Frontal cortex (tissue), 4 donors: Measurements from ENCODE around the gene SATB2. TPM values are rescaled to one million over a fixed set of nuclear protein-coding genes. Genes with fewer than 3 reads are reported as not detected.

Experiments used
- DNase-seq, 2 donors: peaks; one replicate each; pipeline ENCODE4 v3.0.0; 2012; ENCODE audit warnings: low spot score in 2 of 2
- FAIRE-seq: peaks from 2 replicates; lab custom pipeline; 2012; peaks lifted over from hg19 to GRCh38; lab: Jason Lieb, UNC
- total RNA-seq: library from RNA; depleted of rRNA; stranded (reverse); fragments of >200 nt; gene quantifications from one replicate; pipeline ENCODE4 v1.2.3, GENCODE V29; 2014
- donor health status: control.
- donor health status: control.
- donor health status: control.

Gene SATB2
- total RNA-seq, 1 donor from 2014 or later: 440 TPM

DNA sequence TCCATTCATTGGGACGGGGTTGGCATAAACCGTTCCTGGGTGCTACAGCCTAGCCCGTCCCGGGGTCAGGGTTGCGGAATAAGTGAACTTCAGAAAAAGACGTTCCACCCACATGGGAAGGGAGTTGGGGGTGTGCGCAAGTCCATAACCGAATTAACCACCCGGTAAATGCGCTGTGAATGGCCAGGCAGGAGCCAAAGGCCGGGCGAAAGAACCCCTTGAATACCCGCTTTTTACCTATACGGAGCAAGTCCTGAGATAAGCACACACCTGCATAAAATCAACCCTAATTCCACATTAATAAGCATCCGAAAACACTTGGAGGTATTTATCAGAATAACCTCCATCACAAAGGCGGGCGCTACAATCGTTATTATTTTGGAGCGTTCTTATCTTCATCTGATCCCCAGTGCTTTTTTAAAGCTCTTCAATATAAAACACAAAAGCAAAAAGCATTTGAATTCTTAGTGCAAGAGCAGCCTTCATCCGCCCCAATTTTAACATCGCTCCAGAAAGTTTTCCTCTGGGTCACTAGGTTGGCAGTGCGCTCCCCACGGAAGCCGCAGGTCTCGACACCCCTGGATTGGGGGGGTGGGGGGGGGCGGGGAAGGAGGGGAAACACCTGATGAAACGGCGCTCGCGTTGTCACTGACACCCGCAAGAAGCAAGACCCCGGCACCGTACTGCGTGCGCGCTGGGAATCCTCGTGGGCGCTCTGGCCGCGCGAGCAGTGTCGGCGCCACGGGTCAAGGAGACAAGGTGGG is 1.2 kb downstream of the SATB2 start:
- no peak for FAIRE-seq

DNA sequence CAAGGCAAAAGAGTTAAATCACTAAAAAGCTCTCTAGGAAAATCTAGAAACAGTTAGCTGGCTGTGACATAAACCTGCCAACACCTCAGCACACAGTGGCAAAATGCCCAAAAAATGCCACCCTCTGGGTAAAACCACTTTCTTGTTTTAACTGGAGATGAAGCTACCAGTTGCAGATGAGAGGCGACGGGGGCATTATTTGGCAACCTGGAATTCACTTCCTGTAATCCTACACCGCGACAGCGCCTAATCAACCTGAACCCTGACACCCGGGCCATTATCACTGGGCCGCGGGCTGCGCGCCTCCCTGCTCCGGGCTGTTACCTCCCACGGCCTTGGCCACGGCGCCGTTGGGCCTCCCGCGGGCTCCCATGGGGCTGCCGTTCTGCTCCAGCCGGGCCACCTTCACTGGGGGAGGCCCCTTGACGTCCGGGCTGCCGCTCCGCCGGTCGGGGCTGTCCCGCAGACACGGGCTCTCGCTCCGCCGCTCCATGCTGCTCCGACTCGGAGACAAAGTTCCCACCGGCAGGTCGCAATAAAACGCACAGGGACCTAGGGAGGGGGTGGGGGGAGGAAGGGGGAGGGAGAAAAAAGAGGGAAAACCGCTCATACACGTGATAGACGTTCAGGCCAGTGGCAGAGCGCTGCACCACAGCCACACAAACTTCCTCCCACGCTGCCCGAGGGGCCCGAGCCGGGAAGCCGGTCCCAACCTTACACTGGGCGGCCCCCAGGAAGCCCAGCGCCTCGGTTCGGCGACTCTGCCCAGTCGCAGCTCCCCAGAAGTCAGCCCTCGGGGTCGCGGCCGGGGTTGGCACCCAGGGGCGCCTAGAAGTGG is 2.0 kb downstream of the SATB2 start:
- FAIRE-seq (no peak), DNase-seq (no peak)

More for the DNA sequence above, 1.2 kb downstream of the SATB2 start:
- DNase-seq: no peak

DNA sequence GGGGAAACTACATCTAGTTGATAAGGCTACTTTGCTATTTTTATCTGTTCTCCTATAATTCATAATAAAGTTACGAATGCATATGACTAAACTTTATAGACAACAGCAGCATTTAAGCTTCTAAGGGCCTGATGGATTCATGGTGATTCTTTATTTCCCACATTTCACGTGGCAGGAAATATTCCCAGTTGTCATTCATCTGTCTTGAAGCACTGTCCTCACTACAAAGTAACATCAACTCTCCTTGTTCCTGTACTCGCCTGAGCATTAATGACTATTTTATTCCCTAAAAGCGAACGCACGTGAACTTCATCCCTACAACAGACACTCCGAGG is 2.6 kb downstream of the SATB2 start:
- FAIRE-seq (no peak), DNase-seq (no peak)

DNA sequence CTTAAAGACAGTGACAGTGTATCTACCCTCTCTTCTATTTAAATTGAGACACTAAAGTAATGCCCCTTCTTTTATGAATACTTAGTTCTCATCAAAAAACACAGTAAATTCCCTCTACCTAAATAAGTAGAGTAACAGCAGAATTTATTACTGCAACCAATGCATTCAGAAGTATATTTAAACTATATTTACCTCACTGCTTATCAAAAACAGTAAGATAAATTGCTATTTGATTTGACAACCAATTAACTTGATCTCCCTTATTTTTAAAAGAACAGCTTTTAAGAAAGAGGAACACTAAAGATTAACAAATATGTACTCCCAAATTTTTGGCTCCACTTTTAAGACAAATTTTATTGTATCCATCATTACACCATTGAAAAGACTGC is 4.8 kb downstream of the SATB2 start:
- DNase-seq (no peak), FAIRE-seq (no peak)

DNA sequence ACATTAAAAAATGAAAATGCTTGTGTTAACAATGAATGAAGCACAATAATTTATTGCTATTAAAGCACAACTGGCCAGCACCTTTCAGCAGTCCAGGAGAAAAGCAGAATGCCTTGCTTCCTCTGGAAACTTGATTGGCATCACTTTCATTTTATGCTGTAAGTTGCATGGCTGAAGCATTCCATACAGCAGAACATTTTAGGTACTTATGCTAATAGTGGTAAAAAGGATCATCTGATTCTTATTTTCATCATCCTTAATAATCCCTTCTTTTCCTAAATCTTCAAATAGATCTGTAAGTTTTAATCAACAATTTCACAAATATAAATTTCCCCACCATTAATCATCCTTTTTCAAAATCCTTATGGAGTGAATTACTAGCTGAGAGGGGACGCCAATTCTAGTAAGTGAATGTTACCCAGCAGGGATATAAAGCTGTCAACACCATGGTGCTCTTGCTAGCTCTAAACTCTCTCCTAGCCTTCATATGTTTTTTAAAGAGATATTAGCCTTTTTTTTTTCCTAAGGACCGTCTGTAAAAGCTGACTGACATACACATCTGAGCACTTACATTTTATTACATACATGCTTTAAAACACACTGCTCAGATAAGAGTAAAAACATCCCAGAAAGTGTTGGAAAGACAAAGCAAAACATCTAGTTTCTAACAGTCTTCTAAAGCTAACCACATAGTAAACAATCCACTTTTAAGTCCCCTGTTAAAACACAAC is 5.3 kb downstream of the SATB2 start:
- DNase-seq (no peak), FAIRE-seq (no peak)

DNA sequence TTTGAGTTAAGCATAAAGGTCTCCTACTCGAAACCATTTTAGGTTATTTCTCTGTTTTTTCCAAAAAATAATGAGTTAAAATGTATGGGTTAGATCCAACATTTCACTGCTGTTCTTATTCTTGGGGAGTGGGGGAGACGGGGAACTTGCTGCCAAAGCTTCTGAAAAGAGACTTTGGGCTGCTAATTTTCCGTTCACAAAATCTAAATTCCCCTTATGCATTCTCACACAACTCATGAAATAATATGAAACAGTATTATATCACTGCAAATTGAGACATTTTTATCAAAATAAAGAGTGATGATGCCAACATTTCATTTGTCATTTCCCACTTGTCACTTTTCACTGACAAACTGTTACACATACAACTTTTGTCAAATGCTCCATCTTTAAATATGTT is 7.8 kb downstream of the SATB2 start:
- no peak for DNase-seq
- FAIRE-seq: no peak

DNA sequence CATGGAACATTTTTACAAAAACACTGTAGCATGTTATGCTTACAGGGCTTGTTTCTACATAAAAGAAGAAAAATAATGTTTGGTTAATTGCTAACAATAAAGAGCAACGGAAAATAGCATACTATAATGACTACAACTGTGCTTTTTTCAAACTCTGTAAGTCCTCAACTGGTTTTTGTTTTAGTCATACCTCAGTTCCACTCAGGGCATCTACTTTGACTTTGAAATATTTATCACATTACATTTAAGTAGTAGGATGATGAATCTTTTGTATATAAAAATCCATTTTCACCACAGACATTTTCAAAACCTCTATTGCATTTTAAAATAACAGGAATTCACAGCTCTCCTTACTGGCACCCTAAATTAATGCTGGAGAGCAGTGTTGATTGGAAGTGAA is 8.3 kb downstream of the SATB2 start:
- no peak for FAIRE-seq

DNA sequence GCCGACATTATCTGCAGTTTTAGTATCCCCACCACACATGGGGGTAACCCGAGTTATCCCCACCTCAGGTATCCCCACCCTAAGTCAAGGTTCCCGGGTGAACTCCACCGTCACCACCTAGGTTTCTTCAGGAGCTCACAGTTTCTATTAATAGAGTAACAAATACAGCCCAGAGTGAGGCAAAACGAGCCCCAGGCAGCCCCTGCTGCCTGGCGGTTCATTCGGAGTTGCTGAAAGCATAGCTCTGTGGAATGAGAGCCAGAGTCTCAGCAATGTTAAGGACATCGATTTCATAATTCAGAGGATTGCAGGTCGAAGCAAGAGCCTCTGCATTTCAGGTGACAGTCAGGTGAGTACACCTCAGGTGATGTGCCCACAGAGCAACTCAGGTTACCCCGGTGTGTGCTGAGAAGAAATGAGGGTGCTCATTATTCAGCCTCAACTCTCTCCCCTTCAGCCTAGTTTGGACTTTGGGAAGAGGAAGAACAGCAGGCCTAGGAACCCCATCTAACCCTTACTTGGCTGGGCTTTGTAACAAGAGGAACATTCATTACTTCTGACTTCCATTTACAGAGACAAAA is 10.7 kb downstream of the SATB2 start:
- no peak for FAIRE-seq

More for the DNA sequence above, 8.3 kb downstream of the SATB2 start:
- DNase-seq: no peak

DNA sequence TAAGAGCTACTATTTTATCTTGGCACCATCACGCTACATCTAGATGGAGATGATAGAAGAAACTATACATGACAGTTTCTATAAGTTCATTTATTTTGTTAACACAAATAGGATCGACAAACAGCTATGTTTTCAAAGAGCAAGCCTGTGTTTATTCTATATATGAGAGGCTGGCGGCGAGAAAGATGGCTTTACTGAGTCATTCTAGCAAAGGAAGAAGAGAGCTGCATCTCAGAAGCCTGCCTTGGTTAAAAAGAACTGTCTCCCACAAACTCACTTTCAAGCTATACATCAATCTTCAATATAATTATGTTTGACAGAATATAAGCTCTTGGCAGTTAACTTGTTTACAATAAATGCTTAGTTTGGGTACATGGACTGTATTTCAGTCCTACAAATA is 13.0 kb downstream of the SATB2 start:
- DNase-seq: no peak
- FAIRE-seq: no peak

More for the DNA sequence above, 10.7 kb downstream of the SATB2 start:
- DNase-seq: no peak

DNA sequence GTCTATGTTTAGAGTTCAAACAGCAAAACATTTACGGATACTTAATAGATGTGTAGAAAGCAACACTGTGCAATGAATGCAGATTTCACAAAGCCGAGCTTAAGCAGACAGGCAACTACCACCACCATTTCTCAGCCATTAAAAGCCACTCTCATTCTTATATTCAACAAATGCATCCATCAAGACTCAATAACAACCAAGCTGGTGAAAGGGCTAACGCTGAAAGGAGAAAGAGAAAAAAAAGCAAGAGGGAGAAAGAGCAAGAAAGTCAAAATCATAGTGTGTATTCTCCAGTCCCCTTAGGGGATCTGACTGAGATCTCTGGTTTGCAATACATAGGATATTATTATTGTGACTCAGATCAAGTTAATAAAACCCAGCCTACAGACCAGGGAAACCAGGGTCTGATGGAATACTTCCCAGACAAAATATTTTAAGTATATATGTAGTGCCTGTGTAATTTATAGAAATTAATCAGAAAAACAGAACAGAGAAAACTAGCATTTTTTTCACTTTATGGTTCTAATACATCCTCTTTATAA is 14.1 kb downstream of the SATB2 start:
- no peak for FAIRE-seq
- DNase-seq: no peak

DNA sequence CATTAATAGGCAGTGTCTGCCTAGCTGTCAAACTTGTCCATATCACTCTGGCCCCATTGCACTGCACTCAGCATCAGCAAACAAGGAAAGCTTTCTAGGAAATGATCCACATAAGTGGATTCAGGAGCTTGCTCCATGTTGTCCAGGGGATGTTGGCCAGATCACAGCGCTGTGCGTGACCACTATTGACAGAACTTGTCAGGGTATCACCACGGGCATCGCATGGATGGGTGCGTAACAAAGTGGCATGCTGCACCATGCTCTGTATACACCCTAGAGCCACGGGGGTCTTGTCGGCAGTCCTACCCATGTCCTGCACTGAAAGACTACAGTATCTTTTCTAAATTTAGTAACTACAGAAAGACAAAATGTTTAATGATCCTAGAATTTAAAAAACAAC is 15.6 kb downstream of the SATB2 start:
- FAIRE-seq: no peak
- no peak for DNase-seq

DNA sequence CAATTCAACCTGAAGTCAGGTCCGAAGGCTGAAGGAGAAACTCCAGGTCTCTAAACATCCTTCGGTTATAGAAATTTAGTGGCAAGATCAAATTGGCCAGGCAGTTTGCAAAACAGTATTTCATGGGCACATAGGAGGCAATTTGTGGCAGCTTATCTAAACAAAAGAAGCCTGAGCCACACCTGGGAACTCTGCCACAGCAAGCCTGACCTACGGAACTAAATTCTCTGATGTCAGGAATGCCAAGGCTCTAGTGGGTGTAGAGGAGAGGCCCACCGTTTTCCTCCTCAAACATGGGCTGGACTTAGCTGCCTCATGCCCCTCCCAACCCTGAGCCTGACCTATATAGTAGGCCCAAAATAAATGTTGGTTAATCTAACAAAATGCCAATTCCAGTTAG is 16.0 kb downstream of the SATB2 start:
- DNase-seq (no peak), FAIRE-seq (no peak)

DNA sequence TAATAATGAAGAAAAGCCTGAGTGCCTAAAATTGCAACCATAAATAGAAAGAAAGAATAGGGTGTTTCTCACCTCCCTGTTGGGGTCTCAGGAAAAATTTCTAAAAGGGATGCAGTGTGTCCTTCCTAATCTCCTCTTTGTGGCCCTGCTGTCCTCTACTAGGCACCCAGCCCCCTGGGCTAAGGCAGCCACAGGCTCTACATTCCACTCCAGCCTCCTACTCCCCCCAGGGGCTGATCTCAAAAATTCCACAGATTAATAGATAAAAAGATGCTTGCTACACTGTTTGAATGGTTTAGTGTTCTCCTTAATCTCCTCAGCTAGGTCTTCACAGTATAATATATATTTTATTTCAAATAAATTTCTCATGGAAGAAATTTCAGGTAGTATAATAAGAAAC is 17.6 kb downstream of the SATB2 start:
- FAIRE-seq (no peak), DNase-seq (no peak)

DNA sequence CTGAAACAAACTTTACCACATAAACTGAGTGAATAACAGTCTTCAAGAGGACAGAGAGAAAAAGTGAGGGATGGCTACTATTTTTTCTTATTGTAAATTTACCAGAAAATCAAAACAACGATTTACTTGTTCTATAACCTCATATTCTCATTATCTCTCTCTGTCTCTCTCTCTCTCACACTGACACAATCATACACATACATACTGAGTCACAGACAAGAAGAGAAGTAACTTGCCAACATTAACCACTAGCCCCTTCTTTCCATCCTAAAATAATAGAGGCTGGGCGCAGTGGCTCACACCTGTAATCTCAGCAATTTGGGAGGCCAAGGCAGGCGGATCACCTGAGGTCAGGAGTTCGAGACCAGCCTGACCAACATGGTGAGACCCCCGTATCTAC is 18.2 kb downstream of the SATB2 start:
- no peak for FAIRE-seq
- no peak for DNase-seq

DNA sequence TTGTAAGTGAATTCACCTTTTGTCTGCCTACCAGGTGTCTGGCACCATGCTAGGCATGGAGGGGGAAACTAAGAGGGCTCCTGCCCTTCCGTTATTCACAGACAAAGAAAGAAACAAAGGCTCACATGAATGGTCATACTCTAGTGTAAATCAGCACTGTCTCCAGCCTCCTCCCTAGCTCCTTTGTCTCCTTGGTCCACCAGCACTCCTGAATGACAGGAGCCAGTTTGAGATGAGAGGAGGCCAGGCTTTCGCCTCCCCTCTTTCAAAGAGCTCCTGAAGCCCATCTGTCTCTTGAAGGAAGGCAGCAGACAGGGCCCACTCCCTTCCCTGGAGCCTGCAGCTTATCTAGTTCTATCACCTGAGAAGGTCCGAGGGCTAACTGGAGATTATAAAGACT is 18.7 kb downstream of the SATB2 start:
- FAIRE-seq: no peak

DNA sequence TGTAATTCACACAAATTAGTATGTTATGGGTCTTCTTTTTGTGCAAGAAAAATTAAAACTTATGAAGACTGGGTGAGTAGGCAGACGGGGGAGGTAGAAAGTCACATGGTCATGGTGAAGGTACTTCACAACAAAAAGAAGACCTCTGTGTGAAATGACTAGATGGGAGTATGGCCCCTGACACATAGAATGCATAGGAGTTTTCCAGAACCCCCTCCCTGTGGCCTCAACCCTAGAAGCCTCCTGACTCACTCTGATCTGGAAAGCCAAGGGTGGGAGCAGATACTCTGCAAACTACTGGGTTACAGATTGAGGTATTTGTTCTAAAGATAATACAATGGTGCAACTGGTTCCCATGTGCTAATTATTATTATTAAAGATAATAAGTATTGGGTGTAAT is 23.2 kb downstream of the SATB2 start:
- DNase-seq: no peak
- FAIRE-seq: no peak

More for the DNA sequence above, 18.7 kb downstream of the SATB2 start:
- DNase-seq: no peak

DNA sequence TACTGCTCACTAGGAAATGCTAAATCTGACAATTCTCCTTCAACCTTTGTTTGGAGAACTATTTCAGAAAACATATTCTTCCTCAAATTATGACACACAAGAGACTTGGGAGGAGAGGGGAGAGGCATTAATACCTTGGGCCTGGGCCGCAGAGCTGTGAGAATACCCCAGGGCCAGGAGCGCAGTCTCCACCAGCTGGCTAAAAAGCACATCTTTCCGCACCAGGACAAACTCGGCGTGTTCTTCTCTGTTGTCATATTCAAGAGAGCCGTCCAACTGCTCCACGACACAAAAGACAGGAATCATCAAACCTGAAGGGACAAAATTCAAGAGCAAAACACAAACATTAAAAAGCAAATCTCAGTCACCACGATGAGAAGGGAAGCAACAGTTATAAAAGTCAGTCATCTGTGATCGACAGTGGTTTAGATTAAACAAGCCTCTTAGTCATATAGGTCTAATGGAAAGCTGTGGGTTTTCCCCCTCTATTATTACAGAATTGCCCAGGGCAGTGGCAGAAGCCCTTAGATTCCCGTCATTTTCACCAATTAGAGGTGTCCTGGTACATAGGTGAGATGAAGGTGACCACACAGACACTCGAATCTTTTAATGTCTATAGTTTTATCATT is 24.4 kb downstream of the SATB2 start:
- no peak for FAIRE-seq
- DNase-seq: no peak

DNA sequence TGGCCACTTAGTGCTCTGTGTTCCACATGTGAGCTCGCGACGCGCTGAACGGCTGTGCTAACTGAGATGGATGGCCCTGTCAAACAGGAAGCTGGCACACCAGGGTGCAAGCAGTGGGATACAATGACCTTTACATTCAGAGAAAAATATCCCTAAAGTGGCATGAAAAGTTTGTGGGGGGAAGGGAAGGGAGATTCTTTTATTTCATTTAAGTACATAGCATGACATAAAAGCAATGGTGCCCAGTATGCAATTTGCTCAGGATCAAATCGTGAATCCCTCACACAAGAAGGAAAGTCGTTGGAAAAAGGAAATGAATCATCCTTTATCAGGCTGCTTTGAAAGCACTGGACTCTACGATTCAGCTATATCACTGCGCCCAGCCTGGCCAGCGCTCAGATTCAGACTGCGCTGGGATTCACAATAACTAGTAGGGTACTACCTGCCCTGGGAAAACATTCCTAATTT is 26.0 kb downstream of the SATB2 start:
- DNase-seq (no peak), FAIRE-seq (no peak)

DNA sequence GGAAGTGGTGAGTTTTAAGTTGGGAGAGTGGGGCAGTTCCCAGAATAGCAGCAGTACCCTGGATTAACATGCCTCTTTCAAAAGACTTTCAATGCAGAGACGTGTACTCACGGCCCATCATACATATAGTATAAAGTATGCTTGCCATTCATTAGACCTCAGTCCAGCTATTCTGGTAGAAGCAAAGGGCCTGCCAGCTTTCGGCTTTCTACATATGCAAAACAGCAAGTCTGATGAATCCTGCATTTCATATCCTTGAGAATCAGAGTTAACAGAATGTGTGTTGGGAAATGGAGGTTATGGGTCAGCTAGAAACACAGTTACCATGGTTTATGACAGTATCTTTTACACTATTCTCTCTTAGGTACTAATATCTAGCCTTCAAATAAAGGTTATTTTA is 27.5 kb downstream of the SATB2 start:
- no peak for FAIRE-seq
- no peak for DNase-seq

DNA sequence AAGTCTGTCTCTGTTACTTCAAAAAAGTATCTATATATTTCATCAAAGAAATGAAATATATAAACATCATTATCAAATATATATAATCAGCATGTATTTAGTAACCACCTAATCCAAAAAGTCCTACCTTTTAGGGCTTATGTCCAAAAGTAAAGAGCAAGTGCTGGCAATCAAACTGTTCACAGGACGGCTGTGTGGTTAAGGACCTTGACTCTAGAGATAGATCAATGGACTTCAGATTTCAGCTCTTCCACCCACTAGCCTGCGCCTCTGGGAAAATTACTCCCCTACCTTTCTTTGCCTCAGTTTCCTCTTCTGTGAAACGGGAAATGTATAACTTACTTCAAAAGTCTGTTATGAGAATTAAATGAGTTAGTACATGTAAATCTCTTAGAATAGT is 29.4 kb downstream of the SATB2 start:
- FAIRE-seq: no peak

More for the DNA sequence above, 29.4 kb downstream of the SATB2 start:
- no peak for DNase-seq
